ENCODE results near the gene WDR13.

GRCh38 chrX:48590203-48591103 lies 6.8 kb upstream of the WDR13 start:
- no peak for TF ChIP-seq EZH2phosphoT487 (IDR thresholded peaks at IDR 0.05; ENCODE audit: borderline replicate concordance, low read depth, low read length)
- TF ChIP-seq CTCF (conservative IDR thresholded peaks at IDR 0.05; ENCODE audit: low read length) = no peak

Data from OCI-LY7 (cell line).